ENCODE measurements around the gene WDR33.

WDR33 gene

GRCh38 chr2:127652786-127653357 is 158.1 kb downstream of the WDR33 start:
- no peak for DNase-seq

- no peak for DNase-seq
These were observed 158.9 kb downstream of the WDR33 start for GRCh38 chr2:127651971-127652550.

- DNase-seq, result no peak
These were observed 159.6 kb downstream of the WDR33 start for GRCh38 chr2:127651381-127651809.
